Renal cortex interstitium (tissue), 11 donors: ENCODE measurements around the gene CLEC4D. TPM values are rescaled to one million over a fixed set of nuclear protein-coding genes. Genes with fewer than 3 reads are reported as not detected.

Experiments used
- DNase-seq, 11 donors: peaks; one replicate each; pipeline ENCODE4 v3.0.0-alpha.2; 2013; ENCODE audit warnings: low read depth in 9 of 11, low spot score in 4 of 11; ENCODE audit errors: extremely low read depth in 1 of 11
- polyA plus RNA-seq, 3 donors: library from polyadenylated mRNA; unstranded; fragments of 120-200 nt; gene quantifications; one replicate each; pipeline ENCODE4 v1.2.1, GENCODE V29; 2013; ENCODE audit not compliant: insufficient read length in 3 of 3

Gene CLEC4D
- polyA plus RNA-seq, 3 donors = 0.09 to 0.58 (median 0.56) TPM

- no peak for DNase-seq
Measured at GRCh38 chr12:8566525-8566924, 53.2 kb downstream of the CLEC4D start.

Other genes with a start within 250 kb of the CLEC4D start
- gene CLEC6A, start 57.5 kb upstream of the CLEC4D start, polyA plus RNA-seq = under 1 TPM; 0.11 to 0.20 (median 0.16) TPM
- gene CLEC4E, start 27.4 kb downstream of the CLEC4D start, polyA plus RNA-seq = 1 to 10 TPM; 1.3 to 2.9 (median 1.4) TPM
- under 1 TPM; 0.44 to 0.61 (median 0.55) TPM for gene AICDA, start 99.4 kb downstream of the CLEC4D start, polyA plus RNA-seq
- gene MFAP5, start 149.3 kb downstream of the CLEC4D start, polyA plus RNA-seq = 1 to 10 TPM in 1 of 3 donors, under 1 TPM in 2; 0.24 to 6.1 (median 0.64) TPM
- gene RIMKLB, start 184.5 kb downstream of the CLEC4D start, polyA plus RNA-seq = 100 to 1,000 TPM in 2 of 3 donors, 10 to 100 TPM in 1; 95.3 to 139 (median 108) TPM